Glutamatergic neuron (in vitro differentiated cells): ENCODE measurements around the gene MMP21. TPM values are rescaled to one million over a fixed set of nuclear protein-coding genes. Genes with fewer than 3 reads are reported as not detected.

Source experiments
- DNase-seq: peaks from one replicate; pipeline ENCODE4 v3.0.0; 2022
- H3K27ac Mint-ChIP-seq: one replicate; pipeline ENCODE4 v1.8.0; 2020; ENCODE audit warnings: mild to moderate bottlenecking, mixed read lengths, inconsistent platforms; ENCODE audit not compliant: unreplicated experiment
- H3K27me3 Mint-ChIP-seq: one replicate; pipeline ENCODE4 v1.8.0; 2020; ENCODE audit warnings: mild to moderate bottlenecking, moderate library complexity, mixed read lengths, inconsistent platforms; ENCODE audit not compliant: unreplicated experiment
- H3K36me3 Mint-ChIP-seq: one replicate; pipeline ENCODE4 v1.8.0; 2020; ENCODE audit warnings: mild to moderate bottlenecking, mixed read lengths, inconsistent platforms; ENCODE audit not compliant: unreplicated experiment
- H3K4me1 Mint-ChIP-seq: one replicate; pipeline ENCODE4 v1.8.0; 2020; ENCODE audit warnings: mild to moderate bottlenecking, low read depth, mixed read lengths, inconsistent platforms; ENCODE audit not compliant: unreplicated experiment
- H3K4me3 Mint-ChIP-seq: one replicate; pipeline ENCODE4 v1.8.0; 2020; ENCODE audit warnings: mild to moderate bottlenecking, mixed read lengths, inconsistent platforms; ENCODE audit not compliant: unreplicated experiment
- H3K9me3 Mint-ChIP-seq: one replicate; pipeline ENCODE4 v1.8.0; 2020; ENCODE audit warnings: mild to moderate bottlenecking, moderate library complexity, mixed read lengths, inconsistent platforms; ENCODE audit not compliant: unreplicated experiment
- CTCF ChIP-seq: fragments of 200-600 bp; sonication (generic); IDR thresholded peaks from one replicate; pipeline ENCODE4 v1.5.0; 2021; ENCODE audit not compliant: partially characterized antibody, unreplicated experiment
- total RNA-seq: library from RNA; stranded (reverse); fragmentation: NEBNext Ultra II Directional; extraction: Animal tissue kit (Norgen Biotek cat#: 25700); gene quantifications from one replicate; pipeline ENCODE4 v1.2.1, GENCODE V29; 2021; ENCODE audit not compliant: unreplicated experiment

Gene MMP21
- total RNA-seq, 1 donor from 2014 or later, result not detected

GRCh38 chr10:125811251-125811650 lies 35.6 kb upstream of the MMP21 start:
- Mint-ChIP-seq H3K27me3 (no peaks in the 10 kb centered on the region), H3K36me3 (peaks cover 4% of the 10 kb centered on the region), H3K4me1 (no peaks in the 10 kb centered on the region), H3K27ac (no peak overlapping the region), H3K9me3 (peaks cover 1% of the 10 kb centered on the region), H3K4me3 (no peak overlapping the region)
- no peak for TF ChIP-seq CTCF
- no peak for DNase-seq

DNA sequence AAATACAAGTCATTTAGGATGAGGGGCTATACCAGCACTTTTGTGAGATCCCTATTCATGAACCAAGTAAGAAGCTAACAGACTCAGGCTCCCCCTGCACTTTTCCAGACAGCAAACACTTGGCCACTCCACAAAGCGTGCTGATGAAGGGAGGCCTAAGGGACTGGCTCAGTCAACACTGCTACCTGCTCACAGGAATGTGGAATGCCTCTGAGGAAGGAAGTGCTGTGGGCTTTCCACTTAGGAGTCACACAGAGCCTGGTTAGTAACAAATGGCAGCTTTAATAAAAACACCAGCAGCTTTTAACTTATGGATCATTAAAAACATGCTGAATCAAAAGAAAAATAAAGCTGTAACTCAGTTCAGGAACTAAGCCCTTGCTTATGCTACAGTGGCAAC lies 32.4 kb upstream of the MMP21 start:
- H3K4me3 Mint-ChIP-seq, result no peak overlapping the region
- no peak for DNase-seq
- peaks cover 1% of the 10 kb centered on the region for H3K27me3 Mint-ChIP-seq
- no peak for TF ChIP-seq CTCF
- no peaks in the 10 kb centered on the region for H3K9me3 Mint-ChIP-seq
- peaks cover 5% of the 10 kb centered on the region for H3K36me3 Mint-ChIP-seq
- H3K27ac Mint-ChIP-seq, result no peak overlapping the region
- H3K4me1 Mint-ChIP-seq, result no peaks in the 10 kb centered on the region

DNA sequence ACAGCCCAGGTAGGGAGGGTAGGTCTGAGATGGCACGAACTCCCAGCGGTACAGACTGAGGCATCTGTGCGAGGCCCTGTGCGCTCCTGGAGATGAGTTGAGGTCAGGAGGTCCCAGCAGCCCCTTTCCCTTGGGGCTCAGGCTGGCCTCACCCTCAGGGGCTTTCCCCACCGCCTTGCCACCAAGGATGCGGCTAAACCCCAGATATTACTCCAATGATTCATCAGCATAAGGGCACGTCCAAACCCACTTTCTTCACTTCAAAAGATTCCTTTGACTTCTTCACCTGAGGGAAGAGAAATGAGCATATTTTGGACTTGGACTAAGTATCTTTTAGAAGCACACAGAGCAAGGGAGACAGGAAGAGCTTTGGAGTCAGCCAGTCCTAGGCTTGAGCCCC lies 27.1 kb upstream of the MMP21 start:
- Mint-ChIP-seq H3K27me3 (peaks cover 1% of the 10 kb centered on the region), H3K9me3 (no peaks in the 10 kb centered on the region), H3K4me3 (no peak overlapping the region), H3K27ac (no peak overlapping the region), H3K36me3 (peaks cover 11% of the 10 kb centered on the region), H3K4me1 (peaks cover 5% of the 10 kb centered on the region)
- TF ChIP-seq CTCF, result no peak
- DNase-seq, result no peak

- no peak for DNase-seq
- no peak for TF ChIP-seq CTCF
- no peak overlapping the region for H3K27ac Mint-ChIP-seq
- peaks cover 1% of the 10 kb centered on the region for H3K27me3 Mint-ChIP-seq
- H3K9me3 Mint-ChIP-seq, result no peaks in the 10 kb centered on the region
- H3K4me1 Mint-ChIP-seq, result peaks cover 8% of the 10 kb centered on the region
- H3K4me3 Mint-ChIP-seq, result no peak overlapping the region
- H3K36me3 Mint-ChIP-seq, result peaks cover 11% of the 10 kb centered on the region
These were observed 26.5 kb upstream of the MMP21 start for GRCh38 chr10:125802131-125802530.

DNA sequence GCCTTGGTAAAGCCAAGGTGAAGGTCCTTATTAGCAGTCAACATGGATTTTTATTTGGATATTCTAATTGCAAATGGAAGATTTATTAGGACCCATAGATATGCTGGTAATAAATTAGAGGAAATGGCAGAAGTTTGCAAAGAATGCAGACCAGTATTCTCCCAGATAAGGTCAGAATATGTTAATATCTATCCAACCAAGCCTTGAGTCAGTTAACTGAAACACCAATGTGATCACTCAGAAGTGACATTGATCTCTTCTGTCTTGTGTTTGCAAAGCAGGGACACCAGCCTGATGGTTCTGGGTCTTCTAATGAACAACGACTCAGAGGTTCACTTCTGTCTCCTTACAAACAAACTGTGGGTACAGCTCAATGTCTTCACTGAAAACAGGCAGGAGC lies 26.0 kb upstream of the MMP21 start:
- no peak for DNase-seq
- Mint-ChIP-seq H3K27ac (no peak overlapping the region), H3K27me3 (peaks cover 1% of the 10 kb centered on the region), H3K4me3 (no peak overlapping the region), H3K9me3 (no peaks in the 10 kb centered on the region), H3K36me3 (peaks cover 11% of the 10 kb centered on the region), H3K4me1 (peaks cover 11% of the 10 kb centered on the region)
- no peak for TF ChIP-seq CTCF
